Pons (tissue), 1 donor: ENCODE data around the gene DMAC2.
"Not testable (repeated sequence)": the region's sequence is repeated elsewhere in the genome, so short reads cannot be mapped to it uniquely, and the experiment has no call there.

Source experiments
- DNase-seq: peaks from one replicate; pipeline ENCODE4 v3.0.0-alpha.2; 2016; ENCODE audit warnings: low spot score

DMAC2 gene

GRCh38 chr19:41442473-41443355 is 3.0 kb upstream of the DMAC2 start, which contains the start of gene ERICH4:
Gene ERICH4 (plus strand): TSS chr19:41443156. CDS start chr19:41443170, 14 bp downstream.
- DNase-seq: no peak

GRCh38 chr19:41441321-41441945 is 1.7 kb upstream of the DMAC2 start:
- DNase-seq: no peak

GRCh38 chr19:41437944-41438574 is 1.7 kb downstream of the DMAC2 start:
- no peak for DNase-seq

- DNase-seq: no peak
These were observed 3.1 kb downstream of the DMAC2 start for GRCh38 chr19:41436674-41436951.

- DNase-seq: no peak
These were observed 3.6 kb downstream of the DMAC2 start for GRCh38 chr19:41435936-41436673.

- DNase-seq: not testable (repeated sequence)
These were observed 4.3 kb downstream of the DMAC2 start for GRCh38 chr19:41435376-41435775.

- no peak for DNase-seq
These were observed 5.3 kb downstream of the DMAC2 start for GRCh38 chr19:41434450-41434849.

GRCh38 chr19:41433171-41433570 is 6.5 kb downstream of the DMAC2 start:
- DNase-seq: no peak

GRCh38 chr19:41431426-41432386 is 8.0 kb downstream of the DMAC2 start:
- DNase-seq: no peak

GRCh38 chr19:41430922-41431321 is 8.8 kb downstream of the DMAC2 start:
- no peak for DNase-seq

GRCh38 chr19:41428481-41428859 is 11.2 kb downstream of the DMAC2 start:
- no peak for DNase-seq

GRCh38 chr19:41427647-41428480 is 11.8 kb downstream of the DMAC2 start:
- no peak for DNase-seq

- no peak for DNase-seq
These were observed 12.6 kb downstream of the DMAC2 start, which contains the start of gene B3GNT8 for GRCh38 chr19:41426952-41427646. Gene B3GNT8 (minus strand): TSS chr19:41427374. CDS start chr19:41426778, 596 bp downstream.

GRCh38 chr19:41426116-41426841 is 13.4 kb downstream of the DMAC2 start:
- no peak for DNase-seq

GRCh38 chr19:41425174-41426115 is 14.3 kb downstream of the DMAC2 start:
- no peak for DNase-seq

GRCh38 chr19:41424335-41425173 is 15.2 kb downstream of the DMAC2 start:
- DNase-seq: no peak

GRCh38 chr19:41422955-41423354 is 16.8 kb downstream of the DMAC2 start:
- DNase-seq: no peak
